ENCODE measurements around the gene F11R.
"Not testable (repeated sequence)": the region's sequence is repeated elsewhere in the genome, so short reads cannot be mapped to it uniquely, and the experiment has no call there.

The F11R gene

DNA sequence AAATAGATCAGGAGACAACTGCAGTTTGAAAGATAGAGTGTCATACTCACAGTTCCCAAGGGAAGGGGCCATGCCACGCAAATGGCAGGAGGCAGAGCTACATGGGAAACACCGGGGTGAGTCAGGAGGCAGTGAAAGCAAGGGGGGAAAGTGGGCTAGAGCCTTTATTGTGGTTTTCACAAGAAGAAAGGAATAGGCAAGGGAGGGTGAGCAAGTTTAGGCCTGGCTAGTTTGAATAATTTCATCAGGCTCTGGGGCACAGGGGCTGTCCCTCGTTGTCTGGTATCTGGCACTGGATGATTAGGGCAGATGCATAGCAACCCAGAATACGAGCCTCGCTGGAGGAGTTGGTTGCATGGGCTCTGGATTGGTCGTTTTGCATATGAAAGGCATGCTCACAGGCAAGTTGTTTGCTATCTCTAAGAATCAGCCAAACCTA is 49.3 kb downstream of the F11R start:
- no peak for DNase-seq (ENCODE audit: low spot score)

DNA sequence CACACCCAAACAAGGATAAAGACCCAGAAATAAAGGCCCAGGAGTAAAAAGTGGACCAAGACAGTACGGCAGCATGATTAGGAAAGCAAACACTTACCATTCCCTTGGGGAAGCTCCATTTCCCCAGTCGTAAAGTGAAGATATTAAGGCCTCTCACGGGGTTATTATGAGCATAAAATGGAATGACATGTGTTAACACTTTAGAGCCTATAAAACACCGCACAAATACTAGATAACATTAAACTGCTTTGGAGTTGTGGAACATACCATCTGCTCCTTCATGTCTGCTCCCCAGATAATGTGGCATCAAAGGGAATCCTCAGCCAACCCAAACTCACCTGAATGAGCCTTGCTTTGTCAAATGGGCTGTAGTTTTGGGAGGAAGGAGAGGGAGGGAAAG is 57.4 kb downstream of the F11R start:
- DNase-seq (ENCODE audit: low spot score) = no peak

DNA sequence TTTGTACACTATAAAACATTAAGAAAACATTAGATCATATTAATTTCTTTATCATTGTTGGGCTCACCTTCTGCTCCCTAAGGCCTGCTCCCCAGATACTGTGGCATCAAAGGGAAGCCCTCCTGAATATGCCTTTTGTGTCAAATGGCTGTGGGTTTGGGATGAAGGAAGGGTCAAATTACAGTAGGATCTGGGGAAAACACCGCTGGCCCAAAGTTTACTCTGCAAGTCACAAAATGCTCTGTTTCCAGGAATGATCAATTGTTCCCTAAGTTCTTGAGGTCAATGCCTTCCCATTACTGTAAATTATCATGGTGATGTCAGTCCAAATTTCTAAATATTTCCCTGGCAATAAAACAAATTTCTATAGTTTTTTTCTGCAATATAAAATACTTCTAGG is 59.5 kb downstream of the F11R start:
- DNase-seq (ENCODE audit: low spot score) = no peak

DNA sequence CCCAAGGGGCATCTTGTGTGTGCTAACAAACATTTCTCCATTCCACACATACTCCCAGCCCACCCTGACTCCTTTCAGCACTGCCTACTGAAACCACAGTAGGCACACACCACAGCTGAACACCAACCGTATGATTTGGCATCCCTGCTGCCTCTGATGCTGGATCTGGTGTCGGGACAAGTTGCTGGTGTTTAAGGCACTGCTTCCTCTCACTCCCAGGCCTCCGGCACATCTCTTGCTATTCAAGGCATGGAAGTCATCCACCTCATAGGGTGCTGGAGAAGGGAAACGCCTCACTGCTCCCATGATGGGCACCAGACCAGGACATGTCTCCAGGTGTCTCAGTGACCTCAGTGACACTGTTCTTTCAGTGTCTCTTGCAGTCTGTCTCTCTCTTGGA is 64.0 kb downstream of the F11R start:
- no peak for DNase-seq (ENCODE audit: low spot score)

DNA sequence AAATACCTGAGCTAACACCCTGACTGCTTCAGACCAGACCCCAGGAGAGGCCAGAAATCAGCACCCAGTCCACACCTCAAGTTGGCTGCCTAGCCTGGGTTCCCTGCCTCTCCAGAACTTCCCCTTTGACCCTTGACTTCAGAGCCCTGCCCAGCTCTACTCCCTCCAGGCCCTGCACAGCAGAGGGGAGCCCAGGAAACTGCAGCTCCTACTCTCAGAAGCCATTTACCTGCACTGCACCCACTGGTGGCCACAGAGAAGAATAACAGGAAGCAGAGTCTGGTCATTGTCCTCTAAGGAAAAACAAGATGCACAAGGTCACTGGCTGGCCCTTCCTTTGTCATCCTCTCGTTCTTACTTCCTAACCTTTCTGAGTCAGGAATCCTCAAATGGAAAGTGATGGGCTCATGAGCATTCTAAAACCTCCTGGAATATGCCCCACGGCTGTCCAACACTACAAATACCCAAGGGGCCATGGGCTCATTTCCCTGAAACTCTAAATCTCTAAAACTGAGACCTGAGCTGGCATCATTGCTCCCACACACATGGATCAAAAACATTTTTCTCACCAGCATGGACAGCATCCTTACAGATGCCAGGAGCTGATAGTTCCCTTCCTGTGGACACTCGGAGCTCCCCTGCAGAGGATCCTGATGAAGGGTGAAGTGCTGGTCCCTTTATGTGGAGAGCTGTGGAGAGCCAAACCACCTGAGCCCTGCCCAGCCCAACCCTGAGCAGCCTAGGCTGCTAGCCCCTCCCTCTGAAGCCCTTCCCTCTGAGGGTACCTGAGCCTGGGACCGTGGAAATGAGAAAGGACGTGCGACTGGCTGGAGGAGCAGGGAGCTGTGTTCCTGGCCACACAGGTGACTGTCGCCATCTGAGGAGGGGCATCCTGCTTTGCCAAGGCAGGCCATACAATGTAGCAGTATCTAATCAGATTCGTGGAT is 66.5 kb downstream of the F11R start, which contains the start of gene ITLN2:
TSS of gene ITLN2 (minus strand) at position 652 of the 947 bp plus-strand sequence. CDS start at position 584, 68 bp downstream.
- peak; percentile 37 for DNase-seq (ENCODE audit: low spot score)

DNA sequence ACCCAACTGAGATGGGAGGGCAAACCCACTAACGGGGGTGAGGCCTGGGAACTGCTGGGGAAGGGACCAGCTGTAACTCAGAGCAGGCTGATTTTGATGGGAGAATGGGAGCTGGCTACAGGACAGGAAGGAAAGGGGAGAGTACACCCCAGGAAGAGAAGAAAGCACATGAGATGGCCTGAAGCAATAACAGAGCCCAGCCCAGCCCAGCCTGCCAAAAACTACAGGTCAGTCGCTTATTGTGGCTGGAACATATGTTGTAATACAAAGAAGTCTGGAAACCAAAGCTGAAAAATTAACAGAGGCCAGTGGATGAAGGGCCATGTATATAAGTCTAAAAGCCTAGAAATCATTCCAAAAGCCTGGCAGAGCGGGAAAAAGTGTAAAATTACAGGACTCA is 67.9 kb downstream of the F11R start:
- DNase-seq (ENCODE audit: low spot score) = no peak

DNA sequence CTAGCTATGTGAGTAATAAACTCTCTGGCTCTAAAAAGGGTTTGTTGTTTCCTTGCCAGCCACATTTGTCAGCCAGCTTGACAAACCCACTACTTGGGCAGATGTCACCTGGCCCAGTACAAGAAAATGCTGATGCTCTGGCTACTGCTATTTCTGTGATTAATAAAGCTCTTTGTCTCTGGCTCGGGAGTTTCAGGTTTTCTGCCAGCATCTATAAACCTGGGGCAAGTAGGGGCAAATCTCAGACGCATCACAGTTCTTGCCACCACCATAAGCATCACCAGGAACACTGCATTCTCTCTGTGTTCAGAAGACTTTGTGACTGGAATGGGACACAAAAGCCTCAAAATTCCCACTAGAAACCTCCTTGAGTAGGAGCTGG is 68.8 kb downstream of the F11R start:
- no peak for DNase-seq (ENCODE audit: low spot score)

DNA sequence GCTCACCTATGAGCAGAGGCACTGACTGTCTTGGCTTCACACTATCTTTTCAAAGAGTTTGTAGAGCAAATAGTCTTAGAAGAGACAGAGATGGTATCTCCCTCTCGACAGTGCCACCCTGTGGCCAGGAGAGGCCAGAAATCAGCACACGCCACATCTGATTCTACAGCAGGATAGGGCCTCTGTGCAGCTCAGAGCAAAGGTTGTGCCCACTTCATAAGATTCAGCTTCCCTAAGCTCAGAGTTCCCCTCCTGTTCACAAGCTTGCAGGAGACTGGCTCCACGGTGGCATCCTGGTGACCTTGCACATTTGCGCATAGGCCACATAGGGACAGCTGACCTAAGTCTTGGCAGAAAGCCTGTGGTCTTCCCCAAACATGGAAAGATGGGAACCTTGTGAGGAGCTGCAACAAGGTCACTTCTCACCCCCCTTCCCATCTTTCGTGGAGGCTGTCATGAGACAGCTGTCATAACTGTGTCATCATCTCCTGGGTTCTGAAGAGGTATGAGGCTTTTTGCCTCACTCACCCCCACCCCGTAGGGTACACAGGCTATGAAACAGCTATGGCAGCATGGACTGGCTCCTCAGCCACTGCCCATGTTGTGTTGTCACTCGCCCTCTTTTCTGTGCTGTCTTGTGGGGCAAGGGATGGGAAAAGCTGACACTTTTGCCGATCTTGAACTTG is 69.4 kb downstream of the F11R start:
- DNase-seq (ENCODE audit: low spot score) = peak; percentile 71

DNA sequence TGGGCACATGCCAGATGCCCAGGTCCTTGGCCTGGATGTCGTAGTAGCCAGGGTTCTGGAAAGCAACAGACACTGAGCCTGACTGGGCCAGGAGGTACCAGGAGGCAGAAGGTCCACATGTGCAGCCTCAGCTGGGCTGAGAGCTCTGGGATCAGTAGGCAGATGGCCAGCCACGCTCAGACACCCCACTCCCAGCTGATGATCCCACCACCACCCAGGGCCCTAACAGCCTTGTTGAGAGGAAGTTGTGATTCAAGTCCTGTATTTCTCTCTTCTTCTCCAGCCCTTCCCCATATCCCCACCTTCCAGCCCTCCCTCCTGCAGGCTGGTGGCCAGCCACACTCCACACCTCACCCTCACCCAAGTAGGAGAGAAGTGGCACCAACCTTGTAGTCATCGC is 70.3 kb downstream of the F11R start:
- DNase-seq (ENCODE audit: low spot score) = no peak

DNA sequence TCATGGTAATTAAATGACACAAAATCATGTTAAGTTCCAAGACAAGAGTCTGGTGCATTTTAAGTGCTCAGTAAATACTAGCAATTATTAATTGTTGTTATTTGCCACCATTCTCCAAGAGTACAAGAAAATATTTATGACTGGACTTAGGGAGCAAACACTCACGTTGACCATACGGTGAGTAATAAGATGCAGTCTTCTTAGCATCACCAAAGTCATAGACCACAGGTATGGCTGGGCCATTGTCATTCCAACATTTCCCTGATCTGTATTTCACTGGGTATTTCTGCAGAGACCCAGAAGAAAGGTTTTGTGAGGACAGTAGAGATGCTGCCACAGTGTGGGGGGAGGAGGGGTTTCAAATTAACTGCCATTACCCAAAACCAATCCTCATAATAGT is 71.1 kb downstream of the F11R start:
- no peak for DNase-seq (ENCODE audit: low spot score)

DNA sequence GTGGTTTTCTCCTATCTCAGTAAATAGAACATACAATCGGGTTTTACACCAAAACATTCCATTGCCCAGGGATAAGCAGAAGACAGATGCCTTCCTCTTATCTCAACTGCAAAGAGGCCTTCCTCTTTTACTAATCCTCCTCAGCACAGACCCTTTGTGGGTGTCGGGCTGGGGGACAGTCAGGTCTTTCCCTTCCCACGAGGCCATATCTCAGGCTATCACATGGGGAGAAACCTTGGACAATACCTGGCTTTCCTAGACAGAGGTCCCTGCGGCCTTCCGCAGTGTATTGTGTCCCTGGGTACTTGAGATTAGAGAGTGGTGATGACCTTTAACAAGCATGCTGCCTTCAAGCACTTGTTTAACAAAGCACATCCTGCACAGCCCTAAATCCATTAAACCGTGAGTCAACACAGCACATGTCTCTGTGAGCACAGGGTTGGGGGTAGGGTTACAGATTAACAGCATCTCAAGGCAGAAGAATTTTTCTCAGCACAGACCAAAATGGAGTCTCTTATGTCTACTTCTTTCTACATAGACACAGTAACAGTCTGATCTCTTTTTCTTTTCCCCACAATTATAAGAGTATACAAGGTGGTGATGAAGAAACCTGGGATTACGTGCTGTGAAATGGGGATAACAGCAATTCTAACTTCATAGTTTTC is 71.6 kb downstream of the F11R start:
- DNase-seq (ENCODE audit: low spot score) = not testable (repeated sequence)

DNA sequence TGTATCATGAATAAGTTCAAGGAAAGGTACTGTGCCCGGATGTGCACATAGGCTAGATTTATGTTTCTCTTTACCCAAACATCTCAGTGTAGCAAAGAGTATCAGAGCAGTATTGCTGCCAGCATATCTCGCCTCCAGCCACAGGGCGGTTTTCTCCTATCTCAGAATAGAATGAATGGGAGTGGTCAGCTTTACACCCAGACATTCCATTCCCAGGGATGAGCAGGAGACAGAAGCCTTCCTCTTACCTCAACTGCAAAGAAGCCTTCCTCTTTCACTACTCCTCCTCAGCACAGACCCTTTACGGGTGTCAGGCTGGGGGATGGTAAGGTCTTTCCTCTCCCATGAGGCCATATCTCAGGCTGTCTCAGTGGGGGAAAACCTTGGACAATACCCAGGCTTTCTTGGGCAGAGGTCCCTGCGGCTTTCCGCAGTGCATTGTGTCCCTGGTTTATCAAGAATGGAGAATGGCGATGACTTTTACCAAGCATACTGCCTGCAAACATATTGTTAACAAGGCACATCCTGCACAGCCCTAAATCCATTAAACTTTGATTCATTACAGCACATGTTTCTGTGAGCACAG is 73.7 kb downstream of the F11R start:
- DNase-seq (ENCODE audit: low spot score) = not testable (repeated sequence)

DNA sequence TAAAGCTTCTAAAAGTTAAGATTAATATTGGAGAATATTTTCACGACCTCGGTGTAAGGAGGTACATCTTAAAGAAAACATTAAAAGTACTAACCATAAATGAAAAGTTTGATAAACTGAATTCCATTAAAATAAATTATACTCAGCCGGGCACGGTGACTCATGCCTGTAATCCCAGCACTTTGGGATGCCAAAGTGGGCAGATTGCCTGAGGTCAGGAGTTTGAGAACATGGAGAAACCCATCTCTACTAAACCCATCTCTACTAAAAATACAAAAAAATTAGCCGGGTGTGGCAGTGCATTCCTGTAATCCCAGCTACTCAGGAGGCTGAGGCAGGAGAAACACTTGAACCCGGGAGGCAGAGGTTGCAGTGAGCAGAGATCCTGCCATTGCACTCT is 75.1 kb downstream of the F11R start:
- DNase-seq (ENCODE audit: low spot score) = not testable (repeated sequence)

Measured in CD4-positive, alpha-beta T cell treated with Interleukin-15 for 4 hours (primary cell).